H1 (cell line): ENCODE data around the gene TAOK1. TPM values are rescaled to one million over a fixed set of nuclear protein-coding genes. Genes with fewer than 3 reads are reported as not detected.
A peak's percentile ranks its signal among the peaks of the same experiment; 100 is the strongest.

Experiments used
- CTCF ChIA-PET: fragments of 300-600 bp; sonication (Branson Sonifier 250); formaldehyde crosslinking; loops from one replicate; lab custom pipeline; 2021; ENCODE audit not compliant: partially characterized antibody; lab: Charles Lee
- POLR2A ChIA-PET: fragments of 300-600 bp; sonication (Branson Sonifier 250); formaldehyde crosslinking; loops from one replicate; lab custom pipeline; 2021; ENCODE audit warnings: inconsistent platforms; ENCODE audit not compliant: partially characterized antibody; lab: Charles Lee
- DNase-seq, 2 experiments: peaks; one replicate each; pipeline versions ENCODE4 v3.0.0 to v3.0.0-alpha.2; 2010 to 2022; ENCODE audit warnings: low spot score in 2 of 2, low read depth in 1 of 2, mixed read lengths in 1 of 2
- FAIRE-seq: peaks from 2 replicates; lab custom pipeline; 2011; peaks lifted over from hg19 to GRCh38; lab: Jason Lieb, UNC
- H2AFZ ChIP-seq: 2 replicates; pipeline ENCODE4 v1.8.1; 2012; ENCODE audit warnings: low read length, inconsistent platforms
- H2AK5ac ChIP-seq: 2 replicates; pipeline ENCODE4 v1.6.1; 2013; ENCODE audit warnings: low read depth, low read length
- H2BK120ac ChIP-seq: replicated peaks from 2 replicates; pipeline ENCODE3; 2013; ENCODE audit warnings: low read depth, low read length, inconsistent platforms
- H2BK12ac ChIP-seq: 2 replicates; pipeline ENCODE4 v1.6.1; 2013; ENCODE audit warnings: low read depth, low read length
- H2BK15ac ChIP-seq: 2 replicates; pipeline ENCODE4 v1.6.1; 2013; ENCODE audit warnings: low read length
- H2BK20ac ChIP-seq: 2 replicates; pipeline ENCODE4 v1.6.1; 2013; ENCODE audit warnings: low read length
- H2BK5ac ChIP-seq: 2 replicates; pipeline ENCODE4 v1.6.1; 2013; ENCODE audit warnings: low read depth, low read length
- H3K14ac ChIP-seq: 2 replicates; pipeline ENCODE4 v1.6.1; 2013; ENCODE audit warnings: inconsistent platforms; ENCODE audit not compliant: insufficient read length
- H3K18ac ChIP-seq: 2 replicates; pipeline ENCODE4 v1.6.1; 2013; ENCODE audit warnings: low read length; ENCODE audit errors: extremely low read depth
- H3K23ac ChIP-seq: 2 replicates; pipeline ENCODE4 v1.6.1; 2013; ENCODE audit warnings: inconsistent platforms; ENCODE audit not compliant: insufficient read length
- H3K23me2 ChIP-seq: 2 replicates; pipeline ENCODE4 v1.6.1; 2013; ENCODE audit warnings: low read depth, low read length
- H3K27ac ChIP-seq: 2 replicates; pipeline ENCODE4 v1.6.1; 2011; ENCODE audit warnings: low read depth, low read length, inconsistent platforms
- H3K27me3 ChIP-seq, 4 experiments: replicated peaks in 1 of 4; 1 replicate in 1 of 4; 2 replicates in 3 of 4; pipeline versions ENCODE4 v1.6.1 to v1.8.1; 2011 to 2013; ENCODE audit warnings: low read length in 3 of 4, mild to moderate bottlenecking in 3 of 4, inconsistent platforms in 2 of 4, mixed read lengths in 2 of 4, moderate library complexity in 1 of 4; ENCODE audit not compliant: control insufficient read depth in 3 of 4, insufficient read depth in 3 of 4; ENCODE audit errors: extremely low read depth in 1 of 4
- H3K36me3 ChIP-seq, 4 experiments: 2 replicates each; pipeline versions ENCODE4 v1.6.1 to v1.8.1; 2011 to 2013; ENCODE audit warnings: mild to moderate bottlenecking in 4 of 4, low read length in 3 of 4, moderate library complexity in 2 of 4, control low read depth in 1 of 4, inconsistent platforms in 1 of 4; ENCODE audit not compliant: insufficient read depth in 4 of 4, control insufficient read depth in 2 of 4
- H3K4ac ChIP-seq: replicated peaks from 2 replicates; pipeline ENCODE3; 2013; ENCODE audit warnings: low read length, low read depth, mixed read lengths, inconsistent platforms; ENCODE audit not compliant: insufficient read length
- H3K4me1 ChIP-seq, 4 experiments: replicated peaks in 1 of 4; 1 replicate in 1 of 4; 2 replicates in 3 of 4; pipeline versions ENCODE4 v1.6.1 to v1.8.1; 2011 to 2013; ENCODE audit warnings: low read length in 3 of 4, inconsistent platforms in 2 of 4, mixed read lengths in 1 of 4; ENCODE audit not compliant: insufficient read depth in 4 of 4, control insufficient read depth in 3 of 4
- H3K4me2 ChIP-seq, 2 experiments: 2 replicates each; pipeline versions ENCODE4 v1.6.1 to v1.8.1; 2011 to 2013; ENCODE audit warnings: low read depth in 2 of 2, low read length in 2 of 2, control low read depth in 1 of 2, inconsistent platforms in 1 of 2, mild to moderate bottlenecking in 1 of 2; ENCODE audit not compliant: insufficient read depth in 1 of 2
- H3K4me3 ChIP-seq, 4 experiments: fragments of 200-600, 300-600 bp in 1 of 4; sonication (generic), shearing (Covaris generic), sonication (Bioruptor Twin) in 1 of 4; 2 replicates each; pipeline versions ENCODE4 v1.5.1 to v1.8.1; 2011 to 2016; ENCODE audit warnings: low read length in 4 of 4, low read depth in 3 of 4, control low read depth in 2 of 4, inconsistent platforms in 2 of 4, mild to moderate bottlenecking in 2 of 4, mixed read lengths in 1 of 4, moderate library complexity in 1 of 4; ENCODE audit not compliant: insufficient read depth in 2 of 4; ENCODE audit errors: extremely low read depth in 1 of 4
- H3K56ac ChIP-seq: replicated peaks from 2 replicates; pipeline ENCODE3; 2013; ENCODE audit warnings: low read depth, mild to moderate bottlenecking, mixed read lengths, low read length, inconsistent platforms; ENCODE audit not compliant: insufficient read length
- H3K79me1 ChIP-seq: 2 replicates; pipeline ENCODE4 v1.6.1; 2013; ENCODE audit warnings: low read depth, low read length, control low read depth
- H3K79me2 ChIP-seq, 2 experiments: 2 replicates each; pipeline versions ENCODE4 v1.6.1 to v1.8.1; 2012 to 2013; ENCODE audit warnings: low read length in 2 of 2, mild to moderate bottlenecking in 2 of 2, inconsistent platforms in 1 of 2; ENCODE audit not compliant: insufficient read depth in 2 of 2, control insufficient read depth in 1 of 2
- H3K9ac ChIP-seq, 4 experiments: replicated peaks in 1 of 4; 1 replicate in 1 of 4; 2 replicates in 3 of 4; pipeline versions ENCODE4 v1.6.1 to v1.8.1; 2011 to 2013; ENCODE audit warnings: low read depth in 3 of 4, low read length in 3 of 4, control low read depth in 2 of 4, mild to moderate bottlenecking in 2 of 4, moderate library complexity in 2 of 4, inconsistent platforms in 1 of 4; ENCODE audit errors: extremely low read depth in 1 of 4
- H3K9me3 ChIP-seq, 2 experiments: 2 replicates each; pipeline versions ENCODE4 v1.6.1 to v1.8.1; 2012 to 2013; ENCODE audit warnings: mild to moderate bottlenecking in 2 of 2, moderate library complexity in 2 of 2, control low read depth in 1 of 2, inconsistent platforms in 1 of 2, low read depth in 1 of 2, low read length in 1 of 2, mixed read lengths in 1 of 2; ENCODE audit not compliant: insufficient read depth in 2 of 2
- H4K20me1 ChIP-seq, 2 experiments: replicated peaks in 1 of 2; 2 replicates each; pipeline versions ENCODE3 to v1.8.1; 2011 to 2013; ENCODE audit warnings: inconsistent platforms in 2 of 2, low read length in 2 of 2, mild to moderate bottlenecking in 1 of 2; ENCODE audit not compliant: insufficient read depth in 2 of 2, control insufficient read depth in 1 of 2
- H4K5ac ChIP-seq: 2 replicates; pipeline ENCODE4 v1.6.1; 2013; ENCODE audit warnings: low read length, low read depth, mixed read lengths, inconsistent platforms; ENCODE audit not compliant: insufficient read length
- H4K8ac ChIP-seq: 2 replicates; pipeline ENCODE4 v1.8.0; 2013; ENCODE audit warnings: mild to moderate bottlenecking, moderate library complexity, low read length, inconsistent platforms; ENCODE audit not compliant: insufficient read depth; ENCODE audit errors: extremely low read depth
- H4K91ac ChIP-seq: replicated peaks from 2 replicates; pipeline ENCODE3; 2013; ENCODE audit warnings: low read length, mixed read lengths, inconsistent platforms; ENCODE audit not compliant: insufficient read length
- GABPA ChIP-seq: IDR thresholded peaks from 2 replicates; pipeline ENCODE4 v1.6.1; 2011; ENCODE audit warnings: mild to moderate bottlenecking, low read length, moderate library complexity, borderline replicate concordance; ENCODE audit not compliant: insufficient read depth
- KDM4A ChIP-seq: IDR thresholded peaks from one replicate; pipeline ENCODE4 v1.7.1; 2012; ENCODE audit warnings: low read depth, mild to moderate bottlenecking, moderate library complexity, low read length, inconsistent platforms; ENCODE audit not compliant: severe bottlenecking
- NRF1 ChIP-seq: IDR thresholded peaks from 2 replicates; pipeline ENCODE4 v1.6.1; 2011; ENCODE audit warnings: mild to moderate bottlenecking, low read depth, low read length, improper control_type of control experiment
- PHF8 ChIP-seq: fragments of 200-600 bp; sonication (generic); conservative IDR thresholded peaks from 2 replicates; pipeline ENCODE4 v1.7.1; 2012; ENCODE audit warnings: low read depth, mild to moderate bottlenecking, inconsistent platforms, low read length, moderate library complexity
- POU5F1 ChIP-seq: IDR thresholded peaks from 2 replicates; pipeline ENCODE4 v1.6.1; 2011; ENCODE audit warnings: low read depth, mild to moderate bottlenecking, low read length, moderate library complexity
- SIX5 ChIP-seq: IDR thresholded peaks from 2 replicates; pipeline ENCODE4 v1.6.1; 2011; ENCODE audit warnings: mild to moderate bottlenecking, low read depth, low read length
- SP1 ChIP-seq: IDR thresholded peaks from 2 replicates; pipeline ENCODE4 v1.6.1; 2011; ENCODE audit warnings: low read depth, low read length
- TBP ChIP-seq: IDR thresholded peaks from 2 replicates; pipeline ENCODE4 v1.6.1; 2011; ENCODE audit warnings: low read depth, low read length, improper control_type of control experiment
- TEAD4 ChIP-seq: IDR thresholded peaks from 2 replicates; pipeline ENCODE4 v1.6.1; 2012; ENCODE audit warnings: low read depth, low read length, inconsistent platforms, mixed read lengths
- WGBS, 2 experiments: shearing (Covaris generic) in 1 of 2; methylation state at CpG; one replicate each; pipeline versions ENCODE4 v1.1.6 to v1.1.7; 2013 to 2015; ENCODE audit warnings: low lambda C conversion rate in 2 of 2, mixed read lengths in 2 of 2, inconsistent platforms in 1 of 2, low coverage in 1 of 2, missing lambda C conversion rate in 1 of 2; ENCODE audit not compliant: insufficient replicate concordance in 2 of 2, insufficient coverage in 1 of 2, insufficient read length in 1 of 2; ENCODE audit errors: extremely low coverage in 1 of 2, missing lambda C conversion rate in 1 of 2; 5-methylcytosine and 5-hydroxymethylcytosine counted together
- polyA plus RNA-seq, 7 experiments: library from polyadenylated mRNA; depleted of rRNA in 3 of 7; stranded (reverse) in 5 of 7; unstranded in 2 of 7; fragments of >200 nt in 5 of 7; fragments of 200-250 nt in 2 of 7; gene quantifications; 1 replicate in 5 of 7; 2 replicates in 1 of 7; 4 replicates in 1 of 7; pipeline versions ENCODE4 v1.2.1 to v1.2.3, GENCODE V29; 2011 to 2013; ENCODE audit warnings: missing spikeins in 2 of 7, mixed read lengths in 2 of 7
- total RNA-seq: library from RNA; stranded (reverse); fragmentation: NEBNext Ultra II Directional; extraction: Animal tissue kit (Norgen Biotek cat#: 25700); gene quantifications from 2 replicates; pipeline ENCODE4 v1.2.1, GENCODE V29; 2021
- TF ChIP-seq, protein P1 (sequence below): IDR thresholded peaks from 2 replicates; pipeline ENCODE4 v1.6.1; 2012; ENCODE audit warnings: inconsistent platforms

The TAOK1 gene
- total and polyA plus RNA-seq, 2 of the 8 experiments (the other 6 are each of a cell fraction or from before 2014, with no cell fraction given), result 12.2 to 90.6 TPM

DNA sequence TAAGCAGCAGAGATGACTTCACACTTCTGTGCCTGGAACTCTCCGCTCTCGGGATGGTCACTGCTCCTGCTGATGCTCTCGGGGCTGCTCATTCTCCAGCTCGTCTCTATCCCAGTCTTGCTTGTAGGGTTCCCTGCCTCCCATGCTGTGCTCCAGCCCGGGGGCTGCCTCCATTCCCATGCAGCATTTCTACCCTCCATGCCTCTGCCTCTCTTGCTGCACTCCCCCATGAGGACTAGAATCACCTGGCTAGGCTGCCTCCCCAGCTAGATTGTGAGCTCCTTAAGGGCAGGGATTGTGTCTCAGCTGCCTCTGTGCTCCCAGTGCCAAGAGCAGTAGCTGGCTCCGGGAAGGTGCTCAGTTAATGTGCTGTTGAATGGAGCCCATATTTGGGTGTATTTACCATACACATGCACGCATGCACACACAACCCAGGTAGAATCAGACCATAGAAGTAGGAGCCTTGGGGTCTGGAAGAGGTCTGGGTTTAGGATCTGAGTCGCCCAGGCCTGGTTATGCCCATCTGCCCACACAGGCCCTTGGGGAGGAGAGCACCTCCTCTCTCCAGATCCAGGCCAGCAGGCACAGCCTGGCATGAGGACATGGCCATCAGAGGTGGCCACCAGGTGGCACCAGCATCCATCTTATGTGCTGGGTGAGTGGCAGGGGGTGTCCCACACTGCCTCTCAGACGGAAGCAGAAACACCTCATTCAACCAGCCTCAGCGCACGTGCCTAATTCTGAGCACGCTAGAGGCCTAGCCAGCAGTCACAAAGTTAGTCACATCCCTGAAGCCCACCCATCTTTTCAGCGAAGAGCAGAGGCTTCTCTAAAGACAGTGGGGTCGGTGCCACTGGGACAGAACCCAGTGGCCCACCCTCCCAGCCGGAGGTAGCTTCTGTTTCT lies 190.0 kb downstream of the TAOK1 start:
- Histone ChIP-seq H3K23ac (no peak overlapping the region), H3K56ac (no peak overlapping the region), H4K5ac (no peak overlapping the region), H4K8ac (no peak overlapping the region), H2AFZ (no peak overlapping the region), H3K27me3 (no peaks in the 10 kb centered on the region), H3K23me2 (no peaks in the 10 kb centered on the region), H2AK5ac (no peak overlapping the region), H2BK120ac (no peak overlapping the region), H3K4me2 (no peak overlapping the region), H2BK15ac (no peak overlapping the region), H3K4me1 (peaks cover 2 to 11% (median 5%) of the 10 kb centered on the region in 4 experiments; a peak in 6 of 7 replicates), H3K4me3 (no peak overlapping the region), H3K27ac (no peak overlapping the region), H2BK12ac (no peak overlapping the region), H3K36me3 (peaks cover 8 to 26% (median 14%) of the 10 kb centered on the region in 4 experiments; a peak in 6 of 8 replicates), H3K79me2 (peaks cover 0 to 5% of the 10 kb centered on the region in 2 experiments; a peak in 1 of 4 replicates), H3K18ac (no peak overlapping the region), H4K20me1 (peaks cover 0 to 13% of the 10 kb centered on the region in 2 experiments), H2BK5ac (no peak overlapping the region), H3K4ac (no peak overlapping the region), H3K9me3 (no peaks in the 10 kb centered on the region), H4K91ac (no peak overlapping the region), H2BK20ac (no peak overlapping the region), H3K14ac (no peak overlapping the region), H3K9ac (no peak overlapping the region), H3K79me1 (peaks cover 3% of the 10 kb centered on the region; the same call in 1 of the 2 replicates)
- 74% methylated on average over 15 of the region's 15 CpGs; no CpG with 5 or more reads in 1 of the 2 experiments for WGBS, 2 experiments
- ChIA-PET CTCF (interaction anchor here (0.7 to 15.3 kb wide), 18 partner anchors 8 to 513 kb away, joined by 3 to 193 read pairs (median 5); partner anchors contain the start of genes ABHD15, ANKRD13B, CORO6 and TP53I13), POLR2A (interaction anchor here (1.0 to 5.1 kb wide), 3 partner anchors 12 to 17 kb away, joined by 3 to 19 read pairs (median 4); partner anchors contain the start of gene ANKRD13B)
- DNase-seq, result peak in 1 of 2 experiments; percentile 92
- FAIRE-seq, result peak; percentile 99
- TF ChIP-seq NRF1 (no peak), TEAD4 (no peak), SP1 (no peak), KDM4A (no peak), SIX5 (no peak), PHF8 (no peak), TBP (no peak), GABPA (no peak; the same call in 1 of the 2 replicates), POU5F1 (no peak)
- TF ChIP-seq, protein P1, sequence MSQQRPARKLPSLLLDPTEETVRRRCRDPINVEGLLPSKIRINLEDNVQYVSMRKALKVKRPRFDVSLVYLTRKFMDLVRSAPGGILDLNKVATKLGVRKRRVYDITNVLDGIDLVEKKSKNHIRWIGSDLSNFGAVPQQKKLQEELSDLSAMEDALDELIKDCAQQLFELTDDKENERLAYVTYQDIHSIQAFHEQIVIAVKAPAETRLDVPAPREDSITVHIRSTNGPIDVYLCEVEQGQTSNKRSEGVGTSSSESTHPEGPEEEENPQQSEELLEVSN, result peak; percentile 92
